Measurements from ENCODE around the gene PPT1. TPM values are rescaled to one million over a fixed set of nuclear protein-coding genes. Genes with fewer than 3 reads are reported as not detected.

The PPT1 gene
- polyA plus RNA-seq, 1 of the 3 experiments (the other 2 are of a cell fraction): 26.0 TPM

DNA sequence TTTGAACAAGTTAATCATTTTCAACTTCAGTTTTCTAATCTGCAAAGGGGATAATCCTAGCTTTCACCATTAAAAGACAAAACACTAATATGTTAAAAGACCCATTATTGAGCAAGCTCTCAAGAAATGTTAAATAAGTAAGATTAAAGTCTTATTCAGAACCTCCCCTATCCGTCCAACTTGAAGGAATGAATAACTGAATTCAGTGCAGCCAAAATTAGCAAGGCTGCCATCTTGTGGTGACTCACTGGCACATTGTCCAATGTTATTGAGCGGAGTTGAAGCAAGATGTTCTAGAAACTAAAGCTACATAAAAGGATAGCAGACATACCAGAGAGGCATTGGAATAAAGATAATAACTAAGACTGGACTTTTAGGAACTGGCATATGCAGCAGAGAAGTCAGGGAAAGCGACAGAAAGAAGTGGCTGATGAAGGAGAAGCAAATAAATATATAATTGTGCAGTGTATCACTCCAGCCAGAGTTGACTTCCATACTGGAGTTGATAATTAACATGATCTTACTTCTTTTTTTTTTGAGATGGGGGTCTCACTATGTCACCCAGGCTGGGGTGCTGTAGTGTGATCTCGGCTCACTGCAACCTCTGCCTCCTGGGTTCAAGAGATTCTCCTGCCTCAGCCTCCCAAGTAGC, 64.7 kb downstream of the PPT1 start:
- ChIA-PET POLR2A (interaction anchor here (0.5 kb wide), 1 partner anchor 12 kb away, joined by 3 read pairs; no protein-coding TSS in a partner anchor), CTCF (interaction anchor here (0.6 to 6.5 kb wide), 48 partner anchors 8 to 372 kb away, joined by 3 to 74 read pairs (median 4); partner anchors contain the start of genes CAP1 and MYCL)
- no peak overlapping the region for H2AFZ ChIP-seq (ENCODE audit: low read depth)
- TF ChIP-seq CHD2 (IDR thresholded peaks at IDR 0.05; ENCODE audit: low read length, partially characterized antibody) (peak; percentile 28), RXRA (IDR thresholded peaks at IDR 0.05; ENCODE audit: borderline replicate concordance, low read depth) (no peak), TAF1 (IDR thresholded peaks at IDR 0.05; ENCODE audit: borderline replicate concordance, low read depth, low read length) (no peak), RAD21 (IDR thresholded peaks at IDR 0.05; ENCODE audit: low read length) (peak; percentile 72), SMC3 (IDR thresholded peaks at IDR 0.05; ENCODE audit: low read depth, low read length) (peak; percentile 75), TEAD4 (IDR thresholded peaks at IDR 0.05; ENCODE audit: borderline replicate concordance, insufficient read depth) (no peak)
- TF ChIP-seq, protein P1, sequence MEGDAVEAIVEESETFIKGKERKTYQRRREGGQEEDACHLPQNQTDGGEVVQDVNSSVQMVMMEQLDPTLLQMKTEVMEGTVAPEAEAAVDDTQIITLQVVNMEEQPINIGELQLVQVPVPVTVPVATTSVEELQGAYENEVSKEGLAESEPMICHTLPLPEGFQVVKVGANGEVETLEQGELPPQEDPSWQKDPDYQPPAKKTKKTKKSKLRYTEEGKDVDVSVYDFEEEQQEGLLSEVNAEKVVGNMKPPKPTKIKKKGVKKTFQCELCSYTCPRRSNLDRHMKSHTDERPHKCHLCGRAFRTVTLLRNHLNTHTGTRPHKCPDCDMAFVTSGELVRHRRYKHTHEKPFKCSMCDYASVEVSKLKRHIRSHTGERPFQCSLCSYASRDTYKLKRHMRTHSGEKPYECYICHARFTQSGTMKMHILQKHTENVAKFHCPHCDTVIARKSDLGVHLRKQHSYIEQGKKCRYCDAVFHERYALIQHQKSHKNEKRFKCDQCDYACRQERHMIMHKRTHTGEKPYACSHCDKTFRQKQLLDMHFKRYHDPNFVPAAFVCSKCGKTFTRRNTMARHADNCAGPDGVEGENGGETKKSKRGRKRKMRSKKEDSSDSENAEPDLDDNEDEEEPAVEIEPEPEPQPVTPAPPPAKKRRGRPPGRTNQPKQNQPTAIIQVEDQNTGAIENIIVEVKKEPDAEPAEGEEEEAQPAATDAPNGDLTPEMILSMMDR (IDR thresholded peaks at IDR 0.05): peak; percentile 77
- no peak overlapping the region for H3K9ac ChIP-seq
- WGBS (ENCODE audit: low lambda C conversion rate): 50% methylated on average over 4 of the region's 4 CpGs
- DNase-seq: peak; percentile 54
- H3F3A ChIP-seq (replicated peaks; ENCODE audit: insufficient read depth): peaks cover 27% of the 10 kb centered on the region
- no peak overlapping the region for H3K4me2 ChIP-seq
- H3K79me2 ChIP-seq (ENCODE audit: insufficient read depth): no peaks in the 10 kb centered on the region
- peaks cover 15 to 17% of the 10 kb centered on the region in 2 experiments for H3K4me1 ChIP-seq (ENCODE audit: control insufficient read depth in 1 of 2, insufficient read depth in 2 of 2, low read depth in 1 of 2, low read length in 1 of 2)
- H3K27me3 ChIP-seq (ENCODE audit: insufficient read depth): no peaks in the 10 kb centered on the region
- H3K9me2 ChIP-seq: no peaks in the 10 kb centered on the region
- no peak overlapping the region for H3K4me3 ChIP-seq (ENCODE audit: low read depth in 2 of 2, low read length in 1 of 2)
- H3K27ac ChIP-seq (ENCODE audit: low read depth in 2 of 2, low read length in 1 of 2): no peak overlapping the region
- H3K9me3 ChIP-seq: no peaks in the 10 kb centered on the region
- no peaks in the 10 kb centered on the region for H4K20me1 ChIP-seq (ENCODE audit: insufficient read depth)
- no peaks in the 10 kb centered on the region for H3K36me3 ChIP-seq (replicated peaks in 1 of 2; ENCODE audit: control insufficient read depth in 1 of 2, insufficient read depth in 2 of 2, low read length in 1 of 2)

DNA sequence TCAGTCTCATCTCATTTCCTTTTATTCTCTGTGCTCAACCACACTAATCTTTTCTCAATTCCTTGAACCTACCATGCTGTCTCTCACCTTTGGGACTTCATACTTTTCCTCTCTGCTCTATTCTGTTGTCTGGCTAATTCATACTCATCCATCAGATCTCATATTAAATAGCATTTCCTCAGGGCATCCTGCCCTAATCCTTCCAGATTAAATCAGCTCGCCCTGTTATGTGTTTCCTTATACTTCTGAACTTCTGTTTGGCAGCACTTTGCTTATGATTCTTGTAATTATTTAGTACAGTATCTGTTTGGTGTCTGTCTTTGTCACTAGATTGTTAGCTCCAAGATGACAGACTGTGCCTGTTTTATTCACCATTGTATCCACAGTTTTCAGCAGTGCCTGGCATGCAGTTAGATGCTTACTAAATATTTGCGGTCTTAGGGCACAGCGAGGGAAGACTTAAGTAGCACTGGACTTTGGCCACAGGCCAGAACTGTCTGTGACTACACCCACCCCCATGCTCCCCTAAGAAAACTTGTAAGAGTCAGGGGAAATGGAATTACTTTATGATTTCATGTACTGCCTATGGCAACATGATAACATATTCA, 66.4 kb downstream of the PPT1 start:
- Histone ChIP-seq H3K27me3 (ENCODE audit: insufficient read depth) (no peaks in the 10 kb centered on the region), H2AFZ (ENCODE audit: low read depth) (no peak overlapping the region), H3K4me2 (peak overlapping the region; percentile 48), H3K9me3 (no peaks in the 10 kb centered on the region), H3K9ac (no peak overlapping the region), H3F3A (replicated peaks; ENCODE audit: insufficient read depth) (peaks cover 15% of the 10 kb centered on the region), H4K20me1 (ENCODE audit: insufficient read depth) (no peaks in the 10 kb centered on the region), H3K36me3 (replicated peaks in 1 of 2; ENCODE audit: control insufficient read depth in 1 of 2, insufficient read depth in 2 of 2, low read length in 1 of 2) (no peaks in the 10 kb centered on the region), H3K4me1 (ENCODE audit: control insufficient read depth in 1 of 2, insufficient read depth in 2 of 2, low read depth in 1 of 2, low read length in 1 of 2) (peaks cover 5 to 13% of the 10 kb centered on the region in 2 experiments; a peak in 2 of 4 replicates), H3K27ac (ENCODE audit: low read depth in 2 of 2, low read length in 1 of 2) (peak overlapping the region; percentile 32 to 53; a peak in 3 of 4 replicates), H3K4me3 (ENCODE audit: low read depth in 2 of 2, low read length in 1 of 2) (no peak overlapping the region), H3K9me2 (no peaks in the 10 kb centered on the region), H3K79me2 (ENCODE audit: insufficient read depth) (no peaks in the 10 kb centered on the region)
- no peak for DNase-seq
- 29% methylated on average over 3 of the region's 3 CpGs for WGBS (ENCODE audit: low lambda C conversion rate)
- TF ChIP-seq MXI1 (IDR thresholded peaks at IDR 0.05; ENCODE audit: low read depth, low read length) (no peak), ELF1 (IDR thresholded peaks at IDR 0.05) (no peak), TCF12 (IDR thresholded peaks at IDR 0.05) (peak; percentile 89), TEAD4 (IDR thresholded peaks at IDR 0.05; ENCODE audit: borderline replicate concordance, insufficient read depth) (0 out of 2 replicates have a peak, but pooled peaks have one; percentile 70), NRF1 (IDR thresholded peaks at IDR 0.05; ENCODE audit: low read depth, low read length) (no peak), FOSL2 (IDR thresholded peaks at IDR 0.05; ENCODE audit: borderline replicate concordance, low read depth) (peak; percentile 28; the same call in 1 of the 2 replicates), POLR2AphosphoS5 (IDR thresholded peaks at IDR 0.05; ENCODE audit: low read depth, low read length) (peak; percentile 50; the same call in 1 of the 2 replicates), NFIC (IDR thresholded peaks at IDR 0.05; ENCODE audit: borderline replicate concordance) (peak; percentile 94), JUND (IDR thresholded peaks at IDR 0.05) (0 out of 2 replicates have a peak, but pooled peaks have one; percentile 27), SIN3A (IDR thresholded peaks at IDR 0.05; ENCODE audit: borderline replicate concordance, low read depth, low read length) (no peak), EP300 (IDR thresholded peaks at IDR 0.05; ENCODE audit: borderline replicate concordance in 1 of 2, low read depth in 1 of 2, low read length in 1 of 2) (peak in 1 of 2 experiments; percentile 45; a peak in 2 of 4 replicates)
- TF ChIP-seq, protein P2, sequence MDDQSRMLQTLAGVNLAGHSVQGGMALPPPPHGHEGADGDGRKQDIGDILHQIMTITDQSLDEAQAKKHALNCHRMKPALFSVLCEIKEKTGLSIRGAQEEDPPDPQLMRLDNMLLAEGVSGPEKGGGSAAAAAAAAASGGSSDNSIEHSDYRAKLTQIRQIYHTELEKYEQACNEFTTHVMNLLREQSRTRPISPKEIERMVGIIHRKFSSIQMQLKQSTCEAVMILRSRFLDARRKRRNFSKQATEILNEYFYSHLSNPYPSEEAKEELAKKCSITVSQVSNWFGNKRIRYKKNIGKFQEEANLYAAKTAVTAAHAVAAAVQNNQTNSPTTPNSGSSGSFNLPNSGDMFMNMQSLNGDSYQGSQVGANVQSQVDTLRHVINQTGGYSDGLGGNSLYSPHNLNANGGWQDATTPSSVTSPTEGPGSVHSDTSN (IDR thresholded peaks at IDR 0.05): peak; percentile 88
- TF ChIP-seq, protein P3, sequence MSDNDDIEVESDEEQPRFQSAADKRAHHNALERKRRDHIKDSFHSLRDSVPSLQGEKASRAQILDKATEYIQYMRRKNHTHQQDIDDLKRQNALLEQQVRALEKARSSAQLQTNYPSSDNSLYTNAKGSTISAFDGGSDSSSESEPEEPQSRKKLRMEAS (IDR thresholded peaks at IDR 0.05; ENCODE audit: low read depth): 0 out of 2 replicates have a peak, but pooled peaks have one; percentile 38
- ChIA-PET CTCF (interaction anchor here (1.0 to 6.5 kb wide), 9 partner anchors 13 to 200 kb away, joined by 3 to 74 read pairs (median 4); no protein-coding TSS in a partner anchor), POLR2A (no interaction called here)

Measured in SK-N-SH (cell line).